H9 (cell line): ENCODE results near the gene CD28. TPM values are rescaled to one million over a fixed set of nuclear protein-coding genes. Genes with fewer than 3 reads are reported as not detected.

Experiments
- DNase-seq: peaks from one replicate; pipeline ENCODE4 v3.0.0-alpha.2; 2017
- H2AFZ ChIP-seq: one replicate; pipeline ENCODE4 v1.6.1; 2013; ENCODE audit warnings: mild to moderate bottlenecking, low read length, control low read depth, moderate library complexity
- H2AK5ac ChIP-seq: 2 replicates; pipeline ENCODE4 v1.6.1; 2013; ENCODE audit warnings: low read length, control low read depth, mixed read lengths; ENCODE audit not compliant: insufficient read length
- H2BK120ac ChIP-seq: one replicate; pipeline ENCODE4 v1.6.1; 2013; ENCODE audit warnings: low read depth, mild to moderate bottlenecking, low read length, control low read depth, inconsistent platforms; ENCODE audit not compliant: poor library complexity, severe bottlenecking
- H2BK12ac ChIP-seq: 2 replicates; pipeline ENCODE4 v1.6.1; 2013; ENCODE audit warnings: low read length, control low read depth, mixed read lengths, low read depth; ENCODE audit not compliant: insufficient read length
- H2BK15ac ChIP-seq: 2 replicates; pipeline ENCODE4 v1.6.1; 2013; ENCODE audit warnings: low read depth, low read length, control low read depth
- H2BK20ac ChIP-seq: one replicate; pipeline ENCODE4 v1.6.1; 2013; ENCODE audit warnings: low read depth, mild to moderate bottlenecking, low read length, control low read depth, inconsistent platforms; ENCODE audit not compliant: poor library complexity, severe bottlenecking
- H2BK5ac ChIP-seq: 2 replicates; pipeline ENCODE4 v1.6.1; 2013; ENCODE audit warnings: low read length, control low read depth, mixed read lengths; ENCODE audit not compliant: insufficient read length
- H3K14ac ChIP-seq: 2 replicates; pipeline ENCODE4 v1.6.1; 2013; ENCODE audit warnings: low read length, control low read depth; ENCODE audit not compliant: insufficient read depth
- H3K18ac ChIP-seq: 2 replicates; pipeline ENCODE4 v1.6.1; 2013; ENCODE audit warnings: low read depth, mild to moderate bottlenecking, mixed read lengths, low read length, control low read depth; ENCODE audit not compliant: insufficient read length
- H3K23ac ChIP-seq: 2 replicates; pipeline ENCODE4 v1.6.1; 2013; ENCODE audit warnings: low read length, control low read depth, mixed read lengths, low read depth; ENCODE audit not compliant: insufficient read length
- H3K23me2 ChIP-seq: 2 replicates; pipeline ENCODE4 v1.6.1; 2013; ENCODE audit warnings: low read depth, mild to moderate bottlenecking, mixed read lengths, low read length, control low read depth; ENCODE audit not compliant: insufficient read length, poor library complexity, severe bottlenecking
- H3K27ac ChIP-seq: 2 replicates; pipeline ENCODE4 v1.5.1; 2013; ENCODE audit warnings: low read length, control low read depth, mixed read lengths, low read depth; ENCODE audit not compliant: insufficient read length
- H3K27me3 ChIP-seq: 2 replicates; pipeline ENCODE4 v1.6.1; 2013; ENCODE audit warnings: low read length, control low read depth, inconsistent platforms; ENCODE audit not compliant: insufficient read depth
- H3K4ac ChIP-seq: 2 replicates; pipeline ENCODE4 v1.6.1; 2013; ENCODE audit warnings: low read depth, mild to moderate bottlenecking, control low read depth, inconsistent platforms, low read length, moderate library complexity
- H3K4me1 ChIP-seq: 2 replicates; pipeline ENCODE4 v1.6.1; 2013; ENCODE audit warnings: low read length, control low read depth, inconsistent platforms; ENCODE audit not compliant: insufficient read depth
- H3K4me2 ChIP-seq: 2 replicates; pipeline ENCODE4 v1.6.1; 2013; ENCODE audit warnings: low read length, control low read depth, mixed read lengths; ENCODE audit not compliant: insufficient read length, insufficient read depth
- H3K56ac ChIP-seq: 2 replicates; pipeline ENCODE4 v1.6.1; 2013; ENCODE audit warnings: low read depth, mild to moderate bottlenecking, mixed read lengths, low read length, control low read depth; ENCODE audit not compliant: insufficient read length
- H3K79me1 ChIP-seq: 2 replicates; pipeline ENCODE4 v1.6.1; 2013; ENCODE audit warnings: low read depth, mild to moderate bottlenecking, moderate library complexity, low read length, control low read depth, inconsistent platforms; ENCODE audit not compliant: insufficient read depth, poor library complexity, severe bottlenecking
- H3K79me2 ChIP-seq: 2 replicates; pipeline ENCODE4 v1.6.1; 2013; ENCODE audit warnings: low read length, control low read depth, inconsistent platforms; ENCODE audit not compliant: insufficient read depth
- H3K9ac ChIP-seq: 2 replicates; pipeline ENCODE4 v1.6.1; 2013; ENCODE audit warnings: low read length, control low read depth, mixed read lengths; ENCODE audit not compliant: insufficient read length; ENCODE audit errors: extremely low read depth
- H3K9me3 ChIP-seq: one replicate; pipeline ENCODE4 v1.6.1; 2013; ENCODE audit warnings: low read depth, low read length, inconsistent platforms; ENCODE audit not compliant: control insufficient read depth
- H3T11ph ChIP-seq: one replicate; pipeline ENCODE4 v1.6.1; 2013; ENCODE audit warnings: mild to moderate bottlenecking, low read length, control low read depth, inconsistent platforms
- H4K20me1 ChIP-seq: one replicate; pipeline ENCODE4 v1.6.1; 2013; ENCODE audit not compliant: control insufficient read depth, insufficient read length, insufficient read depth
- H4K5ac ChIP-seq: 2 replicates; pipeline ENCODE4 v1.6.1; 2013; ENCODE audit warnings: low read depth, mild to moderate bottlenecking, mixed read lengths, low read length, control low read depth; ENCODE audit not compliant: insufficient read length
- H4K8ac ChIP-seq: replicated peaks from 2 replicates; pipeline ENCODE4 v1.6.1; 2013; ENCODE audit warnings: low read length, control low read depth, mixed read lengths, low read depth; ENCODE audit not compliant: insufficient read length
- H4K91ac ChIP-seq: 2 replicates; pipeline ENCODE4 v1.6.1; 2013; ENCODE audit warnings: low read depth, mild to moderate bottlenecking, moderate library complexity, mixed read lengths, low read length, control low read depth; ENCODE audit not compliant: insufficient read length
- H3K27ac Mint-ChIP-seq, 3 experiments: 2 replicates in 2 of 3; 3 replicates in 1 of 3; pipeline ENCODE4 v1.8.0; 2020 to 2021; ENCODE audit warnings: mixed read lengths in 3 of 3, mild to moderate bottlenecking in 1 of 3, moderate library complexity in 1 of 3
- H3K27me3 Mint-ChIP-seq: 2 replicates; pipeline ENCODE4 v1.8.0; 2021; ENCODE audit warnings: low read depth, mild to moderate bottlenecking, moderate library complexity, mixed read lengths
- H3K36me3 Mint-ChIP-seq, 3 experiments: 2 replicates in 2 of 3; 3 replicates in 1 of 3; pipeline ENCODE4 v1.8.0; 2020 to 2021; ENCODE audit warnings: low read depth in 3 of 3, mixed read lengths in 3 of 3; ENCODE audit not compliant: insufficient read depth in 1 of 3
- H3K4me1 Mint-ChIP-seq, 2 experiments: 2 replicates each; pipeline ENCODE4 v1.8.0; 2020; ENCODE audit warnings: mixed read lengths in 2 of 2
- H3K4me3 Mint-ChIP-seq, 2 experiments: 2 replicates in 1 of 2; 3 replicates in 1 of 2; pipeline ENCODE4 v1.8.0; 2020 to 2021; ENCODE audit warnings: mild to moderate bottlenecking in 2 of 2, mixed read lengths in 2 of 2, moderate library complexity in 1 of 2
- H3K9me3 Mint-ChIP-seq, 2 experiments: 2 replicates in 1 of 2; 3 replicates in 1 of 2; pipeline ENCODE4 v1.8.0; 2020; ENCODE audit warnings: mild to moderate bottlenecking in 2 of 2, mixed read lengths in 2 of 2, moderate library complexity in 1 of 2
- CTCF ChIP-seq: fragments of 200-600 bp; sonication (generic); conservative IDR thresholded peaks from 3 replicates; pipeline ENCODE4 v1.8.0; 2021; ENCODE audit warnings: antibody characterized with exemption, mild to moderate bottlenecking
- WGBS: extraction: QIAGEN DNeasy Blood & Tissue Kit; methylation state at CpG from one replicate; pipeline ENCODE4 v1.1.7; 2013; ENCODE audit warnings: missing lambda C conversion rate, low lambda C conversion rate, mixed read lengths; ENCODE audit not compliant: insufficient read length; ENCODE audit errors: extremely low coverage; 5-methylcytosine and 5-hydroxymethylcytosine counted together
- total RNA-seq: library from RNA; stranded (reverse); gene quantifications from 2 replicates; pipeline ENCODE4 v1.2.1, GENCODE V29; 2021

CD28 gene
- total RNA-seq, 1 experiment from 2014 or later = not detected

- H3K79me1 ChIP-seq = no peaks in the 10 kb centered on the region
- no peak overlapping the region for H4K91ac ChIP-seq
- Mint-ChIP-seq H3K36me3 (peaks cover 2 to 6% (median 4%) of the 10 kb centered on the region in 3 experiments; a peak in 4 of 7 replicates), H3K4me3 (no peak overlapping the region), H3K9me3 (peaks cover 2% of the 10 kb centered on the region in 2 experiments; a peak in 1 of 5 replicates), H3K27ac (no peak overlapping the region; a peak in 1 of 7 replicates), H3K27me3 (no peaks in the 10 kb centered on the region), H3K4me1 (peaks cover 3 to 5% of the 10 kb centered on the region in 2 experiments)
- H3K9ac ChIP-seq = no peak overlapping the region
- no peaks in the 10 kb centered on the region for H3K27me3 ChIP-seq
- H3K56ac ChIP-seq = no peak overlapping the region
- H2BK120ac ChIP-seq = no peak overlapping the region
- no peaks in the 10 kb centered on the region for H4K20me1 ChIP-seq
- H3K4me2 ChIP-seq = no peak overlapping the region
- no peak overlapping the region for H3K14ac ChIP-seq
- H3K4me1 ChIP-seq = 0 out of 2 replicates have a peak, but pooled peaks cover 2% of the 10 kb centered on the region
- no CpG with 5 or more reads among the region's 5 CpGs for WGBS
- H3K9me3 ChIP-seq = no peaks in the 10 kb centered on the region
- H3T11ph ChIP-seq = no peak overlapping the region
- no peak overlapping the region for H2BK5ac ChIP-seq
- peak; percentile 61 for DNase-seq
- H2BK20ac ChIP-seq = no peak overlapping the region
- no peak overlapping the region for H3K27ac ChIP-seq
- H2BK15ac ChIP-seq = no peak overlapping the region
- no peak overlapping the region for H3K4ac ChIP-seq
- no peaks in the 10 kb centered on the region for H3K79me2 ChIP-seq
- no peak overlapping the region for H3K23ac ChIP-seq
- no peaks in the 10 kb centered on the region for H3K23me2 ChIP-seq
- H2AFZ ChIP-seq = no peak overlapping the region
- no peak overlapping the region for H2BK12ac ChIP-seq
- TF ChIP-seq CTCF = peak; percentile 79
- H4K8ac ChIP-seq = no peak overlapping the region
- H2AK5ac ChIP-seq = no peak overlapping the region
- no peak overlapping the region for H3K18ac ChIP-seq
- no peak overlapping the region for H4K5ac ChIP-seq
Measured at GRCh38 chr2:203782262-203782976, 76.0 kb downstream of the CD28 start.
